ENCODE measurements around the gene SUMO1. TPM values are rescaled to one million over a fixed set of nuclear protein-coding genes. Genes with fewer than 3 reads are reported as not detected.

SUMO1 gene
- total and polyA plus RNA-seq, 9 of the 15 experiments (the other 6 are each of a cell fraction or from before 2014, with no cell fraction given): 63.7 to 292 (median 92.0) TPM

- TF ChIP-seq NONO (IDR thresholded peaks at IDR 0.05; ENCODE audit: low read depth in 2 of 2, low read length in 1 of 2): no peak
- TF ChIP-seq XRCC4 (IDR thresholded peaks at IDR 0.05; ENCODE audit: extremely low read depth, insufficient read depth, insufficient read length): no peak
- no peak for TF ChIP-seq KLF10 (CRISPR knock-in tag; IDR thresholded peaks at IDR 0.05)
- no peak for TF ChIP-seq ELF4 (CRISPR knock-in tag; IDR thresholded peaks at IDR 0.05)
- peak; percentile 79 for TF ChIP-seq GTF2B (IDR thresholded peaks at IDR 0.05; ENCODE audit: extremely low read depth, insufficient read length)
- TF ChIP-seq, protein P1, sequence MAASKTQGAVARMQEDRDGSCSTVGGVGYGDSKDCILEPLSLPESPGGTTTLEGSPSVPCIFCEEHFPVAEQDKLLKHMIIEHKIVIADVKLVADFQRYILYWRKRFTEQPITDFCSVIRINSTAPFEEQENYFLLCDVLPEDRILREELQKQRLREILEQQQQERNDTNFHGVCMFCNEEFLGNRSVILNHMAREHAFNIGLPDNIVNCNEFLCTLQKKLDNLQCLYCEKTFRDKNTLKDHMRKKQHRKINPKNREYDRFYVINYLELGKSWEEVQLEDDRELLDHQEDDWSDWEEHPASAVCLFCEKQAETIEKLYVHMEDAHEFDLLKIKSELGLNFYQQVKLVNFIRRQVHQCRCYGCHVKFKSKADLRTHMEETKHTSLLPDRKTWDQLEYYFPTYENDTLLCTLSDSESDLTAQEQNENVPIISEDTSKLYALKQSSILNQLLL (CRISPR knock-in tag; IDR thresholded peaks at IDR 0.05; ENCODE audit: borderline replicate concordance): no peak
- TF ChIP-seq MTA3 (IDR thresholded peaks at IDR 0.05; ENCODE audit: borderline replicate concordance): no peak
- no peak for TF ChIP-seq SMAD4 (CRISPR knock-in tag; conservative IDR thresholded peaks at IDR 0.05)
- no peak for TF ChIP-seq THRAP3 (IDR thresholded peaks at IDR 0.05; ENCODE audit: borderline replicate concordance)
- no peak for TF ChIP-seq STAG1 (CRISPR knock-in tag; IDR thresholded peaks at IDR 0.05; ENCODE audit: borderline replicate concordance)
- no peak for TF ChIP-seq SRSF1 (IDR thresholded peaks at IDR 0.05; ENCODE audit: low read depth, low read length)
- TF ChIP-seq ZNF639 (CRISPR knock-in tag; conservative IDR thresholded peaks at IDR 0.05 in 1 of 2, IDR thresholded peaks at IDR 0.05 in 1 of 2): no peak
- TF ChIP-seq EP400 (IDR thresholded peaks at IDR 0.05): peak; percentile 98
- TF ChIP-seq, protein P2, sequence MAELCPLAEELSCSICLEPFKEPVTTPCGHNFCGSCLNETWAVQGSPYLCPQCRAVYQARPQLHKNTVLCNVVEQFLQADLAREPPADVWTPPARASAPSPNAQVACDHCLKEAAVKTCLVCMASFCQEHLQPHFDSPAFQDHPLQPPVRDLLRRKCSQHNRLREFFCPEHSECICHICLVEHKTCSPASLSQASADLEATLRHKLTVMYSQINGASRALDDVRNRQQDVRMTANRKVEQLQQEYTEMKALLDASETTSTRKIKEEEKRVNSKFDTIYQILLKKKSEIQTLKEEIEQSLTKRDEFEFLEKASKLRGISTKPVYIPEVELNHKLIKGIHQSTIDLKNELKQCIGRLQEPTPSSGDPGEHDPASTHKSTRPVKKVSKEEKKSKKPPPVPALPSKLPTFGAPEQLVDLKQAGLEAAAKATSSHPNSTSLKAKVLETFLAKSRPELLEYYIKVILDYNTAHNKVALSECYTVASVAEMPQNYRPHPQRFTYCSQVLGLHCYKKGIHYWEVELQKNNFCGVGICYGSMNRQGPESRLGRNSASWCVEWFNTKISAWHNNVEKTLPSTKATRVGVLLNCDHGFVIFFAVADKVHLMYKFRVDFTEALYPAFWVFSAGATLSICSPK (IDR thresholded peaks at IDR 0.05; ENCODE audit: borderline replicate concordance): no peak
- no peak for TF ChIP-seq CBFB (CRISPR knock-in tag; IDR thresholded peaks at IDR 0.05)
- TF ChIP-seq ZNF584 (CRISPR knock-in tag; IDR thresholded peaks at IDR 0.05; ENCODE audit: low read depth): no peak
Measured at GRCh38 chr2:202265467-202266277, 27.3 kb upstream of the SUMO1 start, which contains the start of gene NOP58 (continued).

Data from K562 (cell line).